NCI-H187 treated with DMSO at 0.1 percent for 48 hours (cell line): Measurements from ENCODE around the gene FRS3.

ENCODE experiments used
- DNase-seq: peaks from one replicate; lab custom pipeline; 2025; lab: John Stamatoyannopoulos, UW

Gene FRS3

GRCh38 chr6:41728073-41728936 is 51.4 kb downstream of the FRS3 start:
- DNase-seq: peak; percentile 18

GRCh38 chr6:41727705-41728072 is 52.0 kb downstream of the FRS3 start:
- no peak for DNase-seq

GRCh38 chr6:41726876-41727275 is 52.8 kb downstream of the FRS3 start:
- no peak for DNase-seq

- no peak for DNase-seq
Observed at GRCh38 chr6:41724586-41725501, 54.9 kb downstream of the FRS3 start.

GRCh38 chr6:41724228-41724580 is 55.5 kb downstream of the FRS3 start:
- no peak for DNase-seq

- no peak for DNase-seq
Observed at GRCh38 chr6:41723530-41724227, 56.0 kb downstream of the FRS3 start.

GRCh38 chr6:41722969-41723529 is 56.7 kb downstream of the FRS3 start:
- no peak for DNase-seq

GRCh38 chr6:41721414-41721813 is 58.3 kb downstream of the FRS3 start:
- no peak for DNase-seq

- DNase-seq: no peak
Observed at GRCh38 chr6:41720783-41721182, 58.9 kb downstream of the FRS3 start.

- no peak for DNase-seq
Observed at GRCh38 chr6:41720262-41720620, 59.5 kb downstream of the FRS3 start.
